Measurements from ENCODE around the gene TMEM169. TPM values are rescaled to one million over a fixed set of nuclear protein-coding genes. Genes with fewer than 3 reads are reported as not detected.

Gene TMEM169
- polyA plus RNA-seq, 1 donor from 2014 or later: 29.6 TPM

DNA sequence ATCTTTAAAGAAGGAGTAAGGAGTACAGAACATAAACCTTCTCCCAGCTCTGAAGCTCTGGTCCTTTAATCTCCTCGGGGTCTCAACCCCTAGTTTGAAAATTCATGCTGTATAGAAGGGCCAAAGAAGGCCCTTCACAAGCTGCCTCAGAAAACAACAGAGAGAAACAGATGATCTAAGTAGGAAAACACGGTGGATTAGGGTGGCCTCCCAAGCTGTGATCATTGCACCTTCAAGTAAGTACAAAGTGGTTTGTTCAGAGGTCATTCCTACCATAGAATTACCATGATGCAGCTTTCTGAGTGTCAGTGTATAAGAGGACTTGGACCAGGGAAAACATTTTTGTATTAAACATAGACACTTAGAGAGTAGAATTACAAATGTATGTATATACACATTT is 10.9 kb downstream of the TMEM169 start:
- no peak overlapping the region for H3K4me2 ChIP-seq (ENCODE audit: low read length)
- H2AFZ ChIP-seq (ENCODE audit: low read depth, low read length): no peak overlapping the region
- peaks cover 11% of the 10 kb centered on the region for H3K79me2 ChIP-seq (replicated peaks; ENCODE audit: insufficient read depth, low read length)
- TF ChIP-seq EP300 (conservative IDR thresholded peaks at IDR 0.05; ENCODE audit: poor library complexity, severe bottlenecking) (no peak), REST (IDR thresholded peaks at IDR 0.05; ENCODE audit: borderline replicate concordance) (no peak), EZH2 (IDR thresholded peaks at IDR 0.05; ENCODE audit: borderline replicate concordance, insufficient read depth, low read length, poor library complexity, severe bottlenecking) (no peak)
- TF ChIP-seq, protein P1, sequence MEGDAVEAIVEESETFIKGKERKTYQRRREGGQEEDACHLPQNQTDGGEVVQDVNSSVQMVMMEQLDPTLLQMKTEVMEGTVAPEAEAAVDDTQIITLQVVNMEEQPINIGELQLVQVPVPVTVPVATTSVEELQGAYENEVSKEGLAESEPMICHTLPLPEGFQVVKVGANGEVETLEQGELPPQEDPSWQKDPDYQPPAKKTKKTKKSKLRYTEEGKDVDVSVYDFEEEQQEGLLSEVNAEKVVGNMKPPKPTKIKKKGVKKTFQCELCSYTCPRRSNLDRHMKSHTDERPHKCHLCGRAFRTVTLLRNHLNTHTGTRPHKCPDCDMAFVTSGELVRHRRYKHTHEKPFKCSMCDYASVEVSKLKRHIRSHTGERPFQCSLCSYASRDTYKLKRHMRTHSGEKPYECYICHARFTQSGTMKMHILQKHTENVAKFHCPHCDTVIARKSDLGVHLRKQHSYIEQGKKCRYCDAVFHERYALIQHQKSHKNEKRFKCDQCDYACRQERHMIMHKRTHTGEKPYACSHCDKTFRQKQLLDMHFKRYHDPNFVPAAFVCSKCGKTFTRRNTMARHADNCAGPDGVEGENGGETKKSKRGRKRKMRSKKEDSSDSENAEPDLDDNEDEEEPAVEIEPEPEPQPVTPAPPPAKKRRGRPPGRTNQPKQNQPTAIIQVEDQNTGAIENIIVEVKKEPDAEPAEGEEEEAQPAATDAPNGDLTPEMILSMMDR (IDR thresholded peaks at IDR 0.05; ENCODE audit: poor library complexity, severe bottlenecking): no peak
- no peaks in the 10 kb centered on the region for H4K20me1 ChIP-seq (ENCODE audit: insufficient read depth)
- no peak overlapping the region for H3K4me3 ChIP-seq (ENCODE audit: low read length)
- H3K27ac ChIP-seq (ENCODE audit: low read length): no peak overlapping the region
- H3K36me3 ChIP-seq (ENCODE audit: insufficient read depth, low read length): no peaks in the 10 kb centered on the region
- H3K9me3 ChIP-seq (ENCODE audit: low read length): no peaks in the 10 kb centered on the region
- H3F3A ChIP-seq (ENCODE audit: insufficient read depth, low read length, poor library complexity, severe bottlenecking): no peaks in the 10 kb centered on the region
- H3K9ac ChIP-seq (ENCODE audit: low read length): no peak overlapping the region
- no peaks in the 10 kb centered on the region for H3K27me3 ChIP-seq (ENCODE audit: insufficient read depth, low read depth, low read length)
- no peaks in the 10 kb centered on the region for H3K9me2 ChIP-seq (ENCODE audit: insufficient read depth, low read length)

- no peaks in the 10 kb centered on the region for H3K9me2 ChIP-seq (ENCODE audit: insufficient read depth, low read length)
- H3K9me3 ChIP-seq (ENCODE audit: low read length): no peaks in the 10 kb centered on the region
- no peaks in the 10 kb centered on the region for H3F3A ChIP-seq (ENCODE audit: insufficient read depth, low read length, poor library complexity, severe bottlenecking)
- no peak overlapping the region for H3K4me2 ChIP-seq (ENCODE audit: low read length)
- H3K27ac ChIP-seq (ENCODE audit: low read length): no peak overlapping the region
- H2AFZ ChIP-seq (ENCODE audit: low read depth, low read length): no peak overlapping the region
- peaks cover 9% of the 10 kb centered on the region for H3K79me2 ChIP-seq (replicated peaks; ENCODE audit: insufficient read depth, low read length)
- H3K27me3 ChIP-seq (ENCODE audit: insufficient read depth, low read depth, low read length): no peaks in the 10 kb centered on the region
- H3K9ac ChIP-seq (ENCODE audit: low read length): no peak overlapping the region
- no peak overlapping the region for H3K4me3 ChIP-seq (ENCODE audit: low read length)
- no peaks in the 10 kb centered on the region for H4K20me1 ChIP-seq (ENCODE audit: insufficient read depth)
- TF ChIP-seq, protein P1 (IDR thresholded peaks at IDR 0.05; ENCODE audit: poor library complexity, severe bottlenecking): no peak
- peaks cover 5% of the 10 kb centered on the region for H3K36me3 ChIP-seq (ENCODE audit: insufficient read depth, low read length)
Observed at GRCh38 chr2:216094701-216095100, 13.0 kb downstream of the TMEM169 start.

Measured in neural cell (in vitro differentiated cells).